CD4-positive, alpha-beta T cell treated with Interleukin-17A for 4 hours (primary cell): ENCODE results near the gene MYH6.
"Not testable (repeated sequence)": the region's sequence is repeated elsewhere in the genome, so short reads cannot be mapped to it uniquely, and the experiment has no call there.

Experiments
- DNase-seq: peaks from one replicate; pipeline ENCODE4 v3.0.0-alpha.2; 2020; ENCODE audit warnings: mixed read lengths

MYH6 gene

GRCh38 chr14:23389396-23389795 is 18.7 kb downstream of the MYH6 start:
- no peak for DNase-seq

GRCh38 chr14:23388996-23389395 is 19.1 kb downstream of the MYH6 start:
- DNase-seq: no peak

GRCh38 chr14:23387916-23388882 is 19.9 kb downstream of the MYH6 start:
- DNase-seq: no peak

- DNase-seq: no peak
Observed at GRCh38 chr14:23386999-23387398, 21.1 kb downstream of the MYH6 start.

- DNase-seq: not testable (repeated sequence)
Observed at GRCh38 chr14:23386266-23386657, 21.8 kb downstream of the MYH6 start.

- DNase-seq: no peak
Observed at GRCh38 chr14:23385642-23386265, 22.3 kb downstream of the MYH6 start.

GRCh38 chr14:23385244-23385641 is 22.8 kb downstream of the MYH6 start:
- no peak for DNase-seq

- no peak for DNase-seq
Observed at GRCh38 chr14:23384364-23385080, 23.6 kb downstream of the MYH6 start.

- DNase-seq: no peak
Observed at GRCh38 chr14:23382731-23383440, 25.2 kb downstream of the MYH6 start.

GRCh38 chr14:23382276-23382675 is 25.8 kb downstream of the MYH6 start:
- DNase-seq: no peak

- no peak for DNase-seq
Observed at GRCh38 chr14:23381871-23382270, 26.2 kb downstream of the MYH6 start.

GRCh38 chr14:23380976-23381375 is 27.1 kb downstream of the MYH6 start:
- DNase-seq: no peak

GRCh38 chr14:23380197-23380914 is 27.7 kb downstream of the MYH6 start:
- DNase-seq: no peak

GRCh38 chr14:23379366-23380196 is 28.5 kb downstream of the MYH6 start:
- peak; percentile 82 for DNase-seq

GRCh38 chr14:23378612-23379220 is 29.4 kb downstream of the MYH6 start:
- no peak for DNase-seq

GRCh38 chr14:23377573-23378563 is 30.2 kb downstream of the MYH6 start:
- DNase-seq: no peak

- no peak for DNase-seq
Observed at GRCh38 chr14:23377198-23377550, 30.9 kb downstream of the MYH6 start.

- no peak for DNase-seq
Observed at GRCh38 chr14:23376482-23377197, 31.4 kb downstream of the MYH6 start, which contains the start of gene CMTM5. Gene CMTM5, plus strand, starts transcription at chr14:23377046. Its CDS starts 206 bp downstream, at chr14:23377252.
